Non-pigmented ciliary epithelial cell (primary cell): ENCODE results near the gene POU2AF1.

Experiments
- DNase-seq: peaks from one replicate; pipeline ENCODE4 v3.0.0-alpha.2; 2010; ENCODE audit warnings: low read depth

Gene POU2AF1

DNA sequence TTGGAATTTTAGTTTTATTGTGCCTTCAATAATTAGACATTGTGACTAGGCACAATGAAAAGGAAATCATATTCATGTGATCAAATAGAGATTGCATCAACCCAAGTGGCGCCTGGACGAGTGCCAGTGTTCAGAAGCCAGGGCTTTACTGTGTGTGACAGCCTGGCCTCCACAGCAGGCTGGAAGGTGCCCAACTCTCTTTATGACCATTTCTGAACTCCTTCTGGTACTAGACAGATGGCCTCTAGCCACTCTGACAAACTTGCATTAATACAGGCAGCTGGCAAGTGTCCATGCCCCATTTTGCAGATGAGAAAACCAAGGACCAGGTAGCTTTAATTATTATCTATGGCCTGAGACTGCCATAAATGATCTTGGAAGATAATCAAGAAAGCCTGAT, 8.3 kb upstream of the POU2AF1 start:
- no peak for DNase-seq

DNA sequence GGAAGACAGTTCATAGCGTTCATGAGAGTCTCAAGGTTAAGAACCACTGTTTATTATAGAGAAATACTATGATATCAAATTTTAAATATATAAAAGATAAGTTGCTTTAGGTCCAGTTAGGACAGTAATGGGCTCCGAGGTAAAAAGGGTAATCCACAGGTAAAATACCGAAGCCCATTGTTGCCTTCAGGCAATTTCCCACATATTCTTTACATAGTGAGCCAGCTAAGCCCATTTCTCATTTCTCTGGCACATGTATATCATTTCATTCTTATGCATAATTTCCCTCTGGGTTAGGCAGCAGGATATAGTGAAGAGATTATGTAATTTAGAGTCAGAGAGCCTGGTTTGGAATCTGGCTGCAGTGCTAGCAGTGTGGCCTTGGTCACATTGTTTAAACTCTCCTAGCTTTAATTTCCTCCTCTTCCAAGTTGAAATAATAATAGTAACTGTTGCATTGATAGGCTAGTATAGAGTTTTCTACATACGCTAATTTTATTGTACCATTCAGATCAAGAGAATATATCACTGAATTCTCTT, 7.6 kb upstream of the POU2AF1 start:
- DNase-seq: no peak

GRCh38 chr11:111384494-111384893, 5.4 kb upstream of the POU2AF1 start:
- DNase-seq: no peak

- DNase-seq: no peak
Observed at GRCh38 chr11:111382451-111382850, 3.4 kb upstream of the POU2AF1 start.

DNA sequence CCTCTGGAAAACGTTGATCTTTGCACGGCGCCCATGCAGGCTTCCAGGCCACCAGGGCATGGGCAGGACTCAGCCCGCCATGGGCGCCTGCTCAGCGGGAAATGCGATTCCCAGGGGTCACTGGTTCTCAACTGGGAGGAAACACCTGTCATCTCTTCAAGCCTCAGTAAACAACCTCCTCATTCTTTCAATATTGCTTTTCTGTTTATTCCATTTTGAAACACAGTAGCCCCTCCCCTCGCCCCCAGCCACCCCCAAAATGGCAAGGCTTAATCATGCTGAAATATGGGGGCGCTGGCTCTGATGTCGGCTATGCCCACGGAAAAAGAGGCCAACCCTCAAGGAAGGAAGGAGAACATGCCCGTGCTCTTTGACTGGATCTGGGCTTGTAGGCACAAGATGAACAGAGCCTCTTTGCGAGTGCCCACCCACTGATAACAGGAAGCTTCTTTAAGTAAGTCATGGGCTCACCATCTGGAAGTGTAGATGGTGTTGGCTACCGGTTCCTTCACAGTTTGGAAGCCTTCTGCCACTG, 594 bp upstream of the POU2AF1 start:
- DNase-seq: no peak

GRCh38 chr11:111378185-111378860, 752 bp downstream of the POU2AF1 start:
- DNase-seq: no peak

- no peak for DNase-seq
Observed at GRCh38 chr11:111376181-111376871, 2.7 kb downstream of the POU2AF1 start.

DNA sequence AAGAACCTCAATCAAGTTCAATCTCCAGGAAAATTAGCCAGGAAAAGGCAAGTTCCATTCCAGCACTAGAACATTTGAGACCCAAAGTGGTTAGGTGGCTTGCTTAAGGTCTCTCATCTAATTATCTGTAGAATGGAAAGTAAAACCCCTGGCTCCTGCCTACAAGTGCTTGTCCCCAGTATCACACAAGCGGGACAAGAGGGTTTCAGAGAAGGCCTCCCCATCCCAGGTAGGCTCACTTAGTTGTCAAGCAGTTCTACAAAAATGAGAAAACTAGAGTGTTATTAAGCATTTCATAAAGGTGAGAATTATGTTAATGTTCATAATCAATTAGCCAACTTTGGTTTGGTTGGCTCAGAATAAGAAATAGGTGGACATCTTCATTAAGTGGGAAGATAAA, 5.5 kb downstream of the POU2AF1 start:
- no peak for DNase-seq

GRCh38 chr11:111372538-111372937, 6.5 kb downstream of the POU2AF1 start:
- no peak for DNase-seq

GRCh38 chr11:111370902-111371578, 8.0 kb downstream of the POU2AF1 start:
- DNase-seq: no peak

GRCh38 chr11:111370270-111370901, 8.7 kb downstream of the POU2AF1 start:
- DNase-seq: no peak

GRCh38 chr11:111368285-111368560, 10.9 kb downstream of the POU2AF1 start:
- DNase-seq: no peak

DNA sequence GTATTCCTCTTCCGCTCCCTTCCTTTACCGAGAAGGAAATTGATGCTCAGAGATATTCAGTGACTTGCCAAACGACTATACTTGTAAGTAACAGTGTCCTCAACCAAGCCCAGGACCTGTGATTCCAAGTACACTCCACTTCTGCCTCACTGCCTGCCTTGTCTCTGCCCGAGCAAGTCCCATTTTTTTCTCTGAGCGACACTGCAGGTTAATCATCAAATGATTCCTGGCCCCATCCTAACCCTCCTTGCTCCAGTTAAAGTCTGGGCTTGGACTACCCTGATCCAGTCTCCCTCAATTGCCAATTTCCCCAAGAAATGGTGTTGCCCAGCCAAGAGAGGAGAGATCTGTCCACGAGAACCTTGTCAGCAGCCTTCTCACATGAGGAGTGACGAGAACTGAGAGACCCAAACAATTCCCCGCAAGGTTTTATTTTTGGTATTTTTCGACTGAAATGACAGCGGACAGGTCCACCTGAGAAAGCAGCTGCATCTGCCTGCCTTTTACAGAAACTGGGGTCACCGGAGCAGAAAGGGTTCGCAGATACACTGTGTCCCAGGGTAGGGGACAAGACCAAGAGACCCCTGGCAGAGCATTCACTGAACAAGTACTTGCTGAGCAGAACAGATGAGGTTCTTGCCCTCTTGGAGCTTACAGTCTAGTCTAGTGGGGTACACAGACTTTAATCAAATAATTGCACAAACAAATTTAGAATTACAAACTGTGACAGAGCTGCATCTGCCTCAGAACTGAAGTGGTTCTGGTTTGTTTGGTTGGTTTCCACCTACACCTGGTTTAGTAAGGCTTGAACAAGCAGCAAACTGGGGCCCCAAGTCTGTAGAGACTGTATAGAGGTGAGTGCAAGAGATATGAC, 11.4 kb downstream of the POU2AF1 start:
- DNase-seq: no peak

DNA sequence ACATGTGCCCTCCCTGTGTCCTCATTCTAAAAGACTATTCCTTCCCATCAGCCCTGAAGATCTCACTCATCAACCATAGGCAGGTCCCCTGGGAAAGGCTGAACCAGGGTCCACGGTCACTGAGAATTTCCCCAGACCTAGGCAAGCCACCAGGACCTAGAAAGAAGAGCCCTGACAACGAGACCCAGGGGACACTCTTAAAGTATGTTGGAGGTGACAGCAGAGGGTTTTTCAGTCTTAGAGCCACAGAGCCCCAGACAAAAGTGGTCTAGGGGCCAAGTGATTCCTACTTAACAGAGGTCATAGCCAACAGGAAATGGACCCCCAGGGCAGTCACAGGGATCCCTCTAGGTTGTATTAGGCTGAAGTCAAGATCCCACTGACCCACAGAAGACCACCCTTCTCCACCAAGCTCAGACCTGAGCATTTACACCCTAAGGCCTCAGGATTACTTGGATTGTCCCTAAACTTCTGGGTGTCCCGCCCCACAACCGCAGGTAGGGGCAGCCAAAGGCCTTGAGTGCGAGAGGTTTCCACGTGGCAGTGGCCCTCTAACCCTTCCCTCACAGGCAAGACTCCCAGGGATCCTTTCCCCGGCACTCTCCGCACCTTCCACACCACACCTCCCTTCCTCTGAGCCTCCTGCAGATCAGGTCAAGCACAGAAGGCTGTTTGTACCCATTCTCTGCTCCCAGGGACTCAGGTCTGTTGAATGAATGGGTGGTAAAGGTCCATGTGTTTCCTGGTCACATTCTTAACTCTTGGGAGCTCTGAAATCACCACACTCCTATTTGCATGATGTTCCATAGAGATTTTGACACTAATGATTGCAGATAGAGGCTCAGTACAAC, 12.3 kb downstream of the POU2AF1 start:
- DNase-seq: no peak

- no peak for DNase-seq
Observed at GRCh38 chr11:111365722-111366559, 13.1 kb downstream of the POU2AF1 start.

DNA sequence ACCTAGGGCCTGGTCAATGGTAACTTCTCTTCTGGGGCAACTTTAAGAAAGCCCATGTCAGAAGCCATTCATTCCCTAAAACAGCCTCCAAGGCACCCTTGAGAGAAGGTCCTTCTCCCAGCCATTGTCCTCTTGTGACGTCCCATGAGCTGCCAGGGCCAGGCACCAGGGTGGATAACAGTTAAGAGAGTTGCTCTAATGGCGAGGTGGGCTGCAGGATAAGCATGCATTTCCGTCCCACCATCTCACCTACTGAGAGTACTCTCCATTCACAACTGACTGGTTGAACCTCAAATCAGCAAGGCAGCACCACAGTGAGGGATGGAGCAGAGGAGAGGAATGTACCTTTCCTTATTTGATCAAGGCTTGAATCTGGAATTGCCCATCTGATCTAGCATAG, 14.6 kb downstream of the POU2AF1 start:
- DNase-seq: no peak

GRCh38 chr11:111363985-111364384, 15.1 kb downstream of the POU2AF1 start:
- DNase-seq: no peak

DNA sequence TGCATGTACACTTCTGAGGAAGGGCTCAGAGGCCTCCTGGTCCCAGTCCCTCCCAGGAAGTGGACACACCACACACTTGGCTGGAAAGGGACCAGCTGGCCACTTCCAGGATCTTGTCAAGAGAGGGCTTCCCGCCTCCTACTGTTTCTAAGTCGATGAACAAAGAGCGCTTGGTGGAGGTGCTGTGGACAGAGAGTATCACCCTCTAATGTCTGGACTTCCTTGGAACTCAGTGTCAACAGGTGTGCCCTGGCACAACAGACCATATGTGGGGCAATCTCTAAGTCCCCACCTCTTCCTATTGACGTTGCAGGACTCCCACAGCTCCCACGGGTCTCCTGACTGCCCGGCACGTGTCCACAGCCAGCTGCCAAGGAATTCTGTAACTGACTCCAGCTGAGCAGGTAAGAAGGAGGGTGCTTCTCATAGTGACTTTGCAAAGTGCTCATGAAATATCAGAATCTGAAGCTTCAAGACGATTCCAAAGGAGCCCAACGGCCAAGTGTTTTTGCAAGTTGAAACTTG, 16.1 kb downstream of the POU2AF1 start:
- DNase-seq: no peak

- no peak for DNase-seq
Observed at GRCh38 chr11:111361874-111362273, 17.2 kb downstream of the POU2AF1 start.
